Stimulated activated naive CD8-positive, alpha-beta T cell treated with anti-CD3 and anti-CD28 coated beads, Interleukin-15, Interleukin-2, amounts not matched to agents 100 ng/mL and 50 ng/mL, for 24 hours (primary cell): ENCODE measurements around the gene PCDHGA6.
"Not testable (repeated sequence)": the region's sequence is repeated elsewhere in the genome, so short reads cannot be mapped to it uniquely, and the experiment has no call there.

ENCODE experiments used
- H3K27ac Mint-ChIP-seq: one replicate; pipeline ENCODE4 v1.8.0; 2021; ENCODE audit warnings: mild to moderate bottlenecking, mixed read lengths
- H3K27me3 Mint-ChIP-seq: one replicate; pipeline ENCODE4 v1.8.0; 2021; ENCODE audit warnings: mixed read lengths
- H3K36me3 Mint-ChIP-seq: one replicate; pipeline ENCODE4 v1.8.0; 2021; ENCODE audit warnings: low read depth, mixed read lengths
- H3K4me1 Mint-ChIP-seq: one replicate; pipeline ENCODE4 v1.8.0; 2021; ENCODE audit warnings: low read depth, mixed read lengths
- H3K4me3 Mint-ChIP-seq: one replicate; pipeline ENCODE4 v1.8.0; 2021; ENCODE audit warnings: mild to moderate bottlenecking, mixed read lengths
- H3K9me3 Mint-ChIP-seq: one replicate; pipeline ENCODE4 v1.8.0; 2021; ENCODE audit warnings: mixed read lengths

The PCDHGA6 gene

GRCh38 chr5:141373673-141374317 is at the start of gene PCDHGA6:
Gene PCDHGA6 (plus strand): TSS chr5:141373891. CDS start chr5:141374084, 193 bp downstream.
- peaks cover 79% of the 10 kb centered on the region for H3K27me3 Mint-ChIP-seq
- H3K36me3 Mint-ChIP-seq, result peaks cover 32% of the 10 kb centered on the region

GRCh38 chr5:141326088-141326854 is 47.4 kb upstream of the PCDHGA6 start:
- peaks cover 35% of the 10 kb centered on the region for H3K36me3 Mint-ChIP-seq
- H3K4me3 Mint-ChIP-seq, result peak overlapping the region; percentile 87
- peaks cover 43% of the 10 kb centered on the region for H3K27me3 Mint-ChIP-seq
- peaks cover 23% of the 10 kb centered on the region for H3K9me3 Mint-ChIP-seq
- peaks cover 15% of the 10 kb centered on the region for H3K4me1 Mint-ChIP-seq
- peak overlapping the region; percentile 80 for H3K27ac Mint-ChIP-seq

More at GRCh38 chr5:141373673-141374317, at the start of gene PCDHGA6:
- Mint-ChIP-seq H3K4me3 (peak within 1 kb of the TSS; percentile 39), H3K9me3 (peaks cover 40% of the 10 kb centered on the region), H3K4me1 (no peaks in the 10 kb centered on the region), H3K27ac (no peak within 1 kb of the TSS)

GRCh38 chr5:141328231-141328630 is 45.5 kb upstream of the PCDHGA6 start:
- H3K27ac Mint-ChIP-seq, result no peak overlapping the region
- peaks cover 23% of the 10 kb centered on the region for H3K9me3 Mint-ChIP-seq
- H3K4me1 Mint-ChIP-seq, result peaks cover 6% of the 10 kb centered on the region
- H3K4me3 Mint-ChIP-seq, result no peak overlapping the region
- peaks cover 59% of the 10 kb centered on the region for H3K27me3 Mint-ChIP-seq
- H3K36me3 Mint-ChIP-seq, result peaks cover 32% of the 10 kb centered on the region

GRCh38 chr5:141330299-141331080 is 43.2 kb upstream of the PCDHGA6 start, which contains the start of gene PCDHGA1:
Gene PCDHGA1 (plus strand): TSS chr5:141330514.
- no peak within 1 kb of the TSS for H3K27ac Mint-ChIP-seq
- peaks cover 81% of the 10 kb centered on the region for H3K27me3 Mint-ChIP-seq
- peaks cover 6% of the 10 kb centered on the region for H3K4me1 Mint-ChIP-seq
- H3K9me3 Mint-ChIP-seq, result peaks cover 34% of the 10 kb centered on the region
- no peak within 1 kb of the TSS for H3K4me3 Mint-ChIP-seq
- H3K36me3 Mint-ChIP-seq, result peaks cover 36% of the 10 kb centered on the region

GRCh38 chr5:141332571-141332970 is 41.1 kb upstream of the PCDHGA6 start:
- H3K4me3 Mint-ChIP-seq, H3K4me1 Mint-ChIP-seq, H3K27ac Mint-ChIP-seq: not testable (repeated sequence)
- Mint-ChIP-seq H3K27me3 (peaks cover 89% of the 10 kb centered on the region), H3K36me3 (peaks cover 27% of the 10 kb centered on the region), H3K9me3 (peaks cover 33% of the 10 kb centered on the region)

GRCh38 chr5:141338538-141339306 is 35.0 kb upstream of the PCDHGA6 start, which contains the start of gene PCDHGA2:
Gene PCDHGA2 (plus strand): TSS chr5:141338760.
- H3K9me3 Mint-ChIP-seq, result peaks cover 42% of the 10 kb centered on the region
- no peak within 1 kb of the TSS for H3K4me3 Mint-ChIP-seq
- peaks cover 28% of the 10 kb centered on the region for H3K36me3 Mint-ChIP-seq
- peaks cover 94% of the 10 kb centered on the region for H3K27me3 Mint-ChIP-seq
- H3K4me1 Mint-ChIP-seq, result no peaks in the 10 kb centered on the region
- H3K27ac Mint-ChIP-seq, result no peak within 1 kb of the TSS

GRCh38 chr5:141340781-141341354 is 32.8 kb upstream of the PCDHGA6 start:
- not testable (repeated sequence) for H3K4me1 Mint-ChIP-seq, H3K27ac Mint-ChIP-seq, H3K4me3 Mint-ChIP-seq
- H3K9me3 Mint-ChIP-seq, result peaks cover 39% of the 10 kb centered on the region
- H3K36me3 Mint-ChIP-seq, result peaks cover 31% of the 10 kb centered on the region
- H3K27me3 Mint-ChIP-seq, result peaks cover 87% of the 10 kb centered on the region

- peaks cover 32% of the 10 kb centered on the region for H3K36me3 Mint-ChIP-seq
Measured at GRCh38 chr5:141342773-141343172, 30.9 kb upstream of the PCDHGA6 start.

GRCh38 chr5:141343242-141343952 is 30.3 kb upstream of the PCDHGA6 start, which contains the start of gene PCDHGA3:
Gene PCDHGA3 (plus strand): TSS chr5:141343829. CDS start chr5:141344034, 205 bp downstream.
- Mint-ChIP-seq H3K4me3 (peak within 1 kb of the TSS; percentile 39), H3K4me1 (no peaks in the 10 kb centered on the region), H3K36me3 (peaks cover 26% of the 10 kb centered on the region), H3K9me3 (peaks cover 34% of the 10 kb centered on the region), H3K27me3 (peaks cover 81% of the 10 kb centered on the region), H3K27ac (no peak within 1 kb of the TSS)

More at GRCh38 chr5:141342773-141343172, 30.9 kb upstream of the PCDHGA6 start:
- H3K4me1 Mint-ChIP-seq, result no peaks in the 10 kb centered on the region
- peaks cover 83% of the 10 kb centered on the region for H3K27me3 Mint-ChIP-seq
- no peak overlapping the region for H3K27ac Mint-ChIP-seq
- peaks cover 40% of the 10 kb centered on the region for H3K9me3 Mint-ChIP-seq
- H3K4me3 Mint-ChIP-seq, result no peak overlapping the region

- H3K27me3 Mint-ChIP-seq, result peaks cover 81% of the 10 kb centered on the region
Measured at GRCh38 chr5:141343953-141344463, 29.7 kb upstream of the PCDHGA6 start.

GRCh38 chr5:141345327-141345726 is 28.4 kb upstream of the PCDHGA6 start:
- Mint-ChIP-seq H3K27ac (no peak overlapping the region), H3K27me3 (peaks cover 81% of the 10 kb centered on the region), H3K4me3 (no peak overlapping the region), H3K9me3 (peaks cover 35% of the 10 kb centered on the region), H3K36me3 (peaks cover 20% of the 10 kb centered on the region), H3K4me1 (no peaks in the 10 kb centered on the region)

More at GRCh38 chr5:141343953-141344463, 29.7 kb upstream of the PCDHGA6 start:
- H3K9me3 Mint-ChIP-seq, result peaks cover 38% of the 10 kb centered on the region
- peaks cover 22% of the 10 kb centered on the region for H3K36me3 Mint-ChIP-seq
- H3K4me1 Mint-ChIP-seq, result no peaks in the 10 kb centered on the region
- H3K27ac Mint-ChIP-seq, result no peak overlapping the region
- peak overlapping the region; percentile 39 for H3K4me3 Mint-ChIP-seq

- not testable (repeated sequence) for H3K4me3 Mint-ChIP-seq, H3K27ac Mint-ChIP-seq, H3K4me1 Mint-ChIP-seq
- Mint-ChIP-seq H3K36me3 (peaks cover 21% of the 10 kb centered on the region), H3K9me3 (peaks cover 38% of the 10 kb centered on the region), H3K27me3 (peaks cover 84% of the 10 kb centered on the region)
Measured at GRCh38 chr5:141346017-141346416, 27.7 kb upstream of the PCDHGA6 start.
